T-helper 1 cell treated with Interleukin-12 subunit alpha and Interleukin-12 subunit beta and Interleukin-4 antibody, amounts not matched to agents 30 ng/mL and 1 ng/mL, for 36 hours (primary cell): ENCODE results near the gene EME1. TPM values are rescaled to one million over a fixed set of nuclear protein-coding genes. Genes with fewer than 3 reads are reported as not detected.

Source experiments
- intact Hi-C: fragments of 100-400 bp; cut with micrococcal nuclease; formaldehyde crosslinking; loops from one replicate; pipeline ENCODE4 v1.15.1; 2024
- total RNA-seq: library from RNA; stranded (reverse); gene quantifications from 2 replicates; pipeline ENCODE4 v1.2.3, GENCODE V29; 2022

The EME1 gene
- total RNA-seq, 1 donor from 2014 or later: 13.1 TPM

DNA sequence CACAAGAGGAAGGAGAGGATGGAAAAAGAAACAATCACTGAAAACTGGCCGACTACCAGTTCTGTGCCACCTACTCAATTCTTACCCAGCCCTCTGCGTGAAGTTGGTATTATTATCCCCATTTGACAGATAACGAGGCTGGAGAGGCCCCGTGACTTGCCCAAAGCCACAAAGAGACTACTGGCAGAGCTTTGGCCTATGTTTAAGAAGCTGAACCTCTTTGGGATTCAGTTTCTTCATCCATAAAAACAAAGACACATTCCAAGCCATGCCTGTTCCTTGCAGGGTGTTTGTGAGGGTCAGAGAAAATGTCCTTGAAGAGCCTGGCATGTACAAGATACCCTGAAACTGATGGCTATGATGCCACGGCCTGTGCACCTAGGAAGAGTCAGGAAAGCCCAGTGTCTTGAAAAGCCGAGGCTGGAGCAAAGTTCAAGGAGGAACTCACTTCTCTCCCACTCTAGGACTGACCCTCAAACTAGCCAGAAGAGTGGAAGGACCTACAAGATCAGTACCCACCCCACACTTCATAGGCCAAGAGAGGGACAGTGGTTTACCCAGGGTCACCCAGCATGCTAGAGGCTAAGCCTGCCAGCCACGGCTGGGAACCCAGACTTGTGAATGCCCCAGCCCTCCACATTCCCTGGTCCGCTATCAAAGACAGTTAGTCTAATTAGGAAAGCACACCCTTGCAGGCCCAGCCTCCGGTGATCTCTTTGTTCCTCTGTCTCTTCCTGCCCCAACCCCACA lies 51.4 kb downstream of the EME1 start:
- intact Hi-C loops: no loop called here

DNA sequence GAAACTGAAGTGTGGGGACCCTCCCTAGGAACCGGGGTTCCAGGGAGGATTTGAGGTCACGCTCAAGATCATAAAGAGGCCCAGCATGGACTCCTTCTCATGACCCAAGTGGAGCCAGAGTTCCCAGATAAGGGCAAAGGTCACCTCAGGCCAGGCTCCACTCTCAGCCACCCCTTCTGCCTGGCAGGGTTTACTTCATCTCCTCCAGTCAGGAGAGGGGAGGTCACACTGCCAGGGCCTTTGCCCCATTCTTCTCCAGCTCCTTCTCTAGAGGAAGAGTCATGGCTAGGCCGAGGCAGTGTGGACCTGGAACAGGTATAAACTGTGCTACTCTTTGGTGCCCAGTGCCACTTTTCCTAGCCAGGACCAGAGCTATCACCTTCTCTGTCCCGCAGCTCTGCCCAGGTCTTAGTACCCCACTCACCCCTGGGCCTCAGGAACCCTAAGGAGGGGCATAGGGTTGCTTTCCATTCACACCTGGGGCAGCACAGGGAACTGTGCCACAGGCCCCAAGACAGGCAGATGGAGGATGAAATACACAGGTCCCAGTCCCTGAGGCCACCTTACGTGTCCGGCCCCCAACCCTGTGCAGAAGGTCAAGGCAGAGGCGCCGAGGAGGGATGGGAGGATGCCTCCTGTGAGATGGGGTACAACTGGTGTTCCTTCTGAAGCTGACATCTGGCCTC lies 52.1 kb downstream of the EME1 start:
- intact Hi-C loops: loop anchor here (5.0 kb wide), 1 partner anchor 282 kb away; the partner anchor contains the start of gene ANKRD40

DNA sequence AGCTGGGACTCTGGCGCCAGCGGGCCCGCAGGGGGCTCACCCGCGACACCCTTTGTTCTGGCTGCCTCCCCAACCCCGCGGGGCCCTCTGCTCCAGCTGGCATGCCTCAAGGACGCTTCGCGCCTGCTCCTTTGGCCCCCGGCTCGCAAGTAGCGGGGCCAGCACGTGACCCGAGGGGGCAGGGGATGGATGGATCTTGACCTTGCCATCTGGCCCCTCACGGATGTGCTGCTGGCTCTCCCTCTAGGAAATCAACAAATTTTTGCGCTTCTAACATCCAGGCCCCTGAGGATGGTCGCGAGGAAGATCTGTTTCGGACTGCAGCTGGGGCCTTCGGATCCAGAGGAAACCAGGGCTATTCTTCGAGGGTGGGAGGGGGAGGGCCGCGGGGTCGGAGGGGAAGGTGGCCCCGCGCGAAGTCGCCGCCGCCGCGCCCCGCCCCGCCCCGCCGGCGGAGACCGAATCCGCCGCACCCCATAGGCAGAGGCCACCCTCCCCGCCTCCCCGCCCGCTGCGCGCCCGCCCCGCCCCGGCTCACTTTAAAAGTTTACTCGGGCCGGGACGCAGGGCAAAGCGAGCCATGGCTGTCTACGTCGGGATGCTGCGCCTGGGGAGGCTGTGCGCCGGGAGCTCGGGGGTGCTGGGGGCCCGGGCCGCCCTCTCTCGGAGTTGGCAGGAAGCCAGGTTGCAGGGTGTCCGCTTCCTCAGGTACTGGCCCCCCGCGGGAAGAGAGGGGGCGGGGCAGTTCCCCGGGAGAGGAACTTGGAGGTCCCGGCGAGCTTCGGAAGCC lies 52.8 kb downstream of the EME1 start, which contains the start of gene ACSF2:
Gene ACSF2 (plus strand): TSS at position 537 of the 790 bp plus-strand sequence. CDS start 44 bp downstream, at position 581.
- intact Hi-C loops: loop anchor here (1.0 to 5.0 kb wide), 4 partner anchors 53 to 281 kb away; partner anchors contain the start of genes ANKRD40, EME1, MRPL27 and XYLT2

DNA sequence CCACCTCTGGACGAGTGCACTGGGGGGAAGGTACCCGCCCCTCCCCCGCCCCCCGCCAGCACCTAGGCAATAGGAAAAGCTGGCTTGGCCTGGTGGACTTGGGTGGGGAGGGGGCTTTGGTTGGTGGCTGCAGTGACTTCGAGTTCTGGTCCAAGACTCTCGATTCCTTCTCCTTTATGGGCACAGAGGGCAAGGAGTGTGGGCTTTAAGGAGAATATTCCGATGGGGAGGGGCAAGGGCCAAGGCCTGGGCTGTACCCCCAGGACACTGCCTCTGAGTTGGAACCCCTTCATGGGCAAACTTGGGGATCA lies 53.4 kb downstream of the EME1 start:
- intact Hi-C loops: loop anchor here (1.0 to 5.0 kb wide), 4 partner anchors 54 to 281 kb away; partner anchors contain the start of genes ANKRD40, EME1, MRPL27 and XYLT2

DNA sequence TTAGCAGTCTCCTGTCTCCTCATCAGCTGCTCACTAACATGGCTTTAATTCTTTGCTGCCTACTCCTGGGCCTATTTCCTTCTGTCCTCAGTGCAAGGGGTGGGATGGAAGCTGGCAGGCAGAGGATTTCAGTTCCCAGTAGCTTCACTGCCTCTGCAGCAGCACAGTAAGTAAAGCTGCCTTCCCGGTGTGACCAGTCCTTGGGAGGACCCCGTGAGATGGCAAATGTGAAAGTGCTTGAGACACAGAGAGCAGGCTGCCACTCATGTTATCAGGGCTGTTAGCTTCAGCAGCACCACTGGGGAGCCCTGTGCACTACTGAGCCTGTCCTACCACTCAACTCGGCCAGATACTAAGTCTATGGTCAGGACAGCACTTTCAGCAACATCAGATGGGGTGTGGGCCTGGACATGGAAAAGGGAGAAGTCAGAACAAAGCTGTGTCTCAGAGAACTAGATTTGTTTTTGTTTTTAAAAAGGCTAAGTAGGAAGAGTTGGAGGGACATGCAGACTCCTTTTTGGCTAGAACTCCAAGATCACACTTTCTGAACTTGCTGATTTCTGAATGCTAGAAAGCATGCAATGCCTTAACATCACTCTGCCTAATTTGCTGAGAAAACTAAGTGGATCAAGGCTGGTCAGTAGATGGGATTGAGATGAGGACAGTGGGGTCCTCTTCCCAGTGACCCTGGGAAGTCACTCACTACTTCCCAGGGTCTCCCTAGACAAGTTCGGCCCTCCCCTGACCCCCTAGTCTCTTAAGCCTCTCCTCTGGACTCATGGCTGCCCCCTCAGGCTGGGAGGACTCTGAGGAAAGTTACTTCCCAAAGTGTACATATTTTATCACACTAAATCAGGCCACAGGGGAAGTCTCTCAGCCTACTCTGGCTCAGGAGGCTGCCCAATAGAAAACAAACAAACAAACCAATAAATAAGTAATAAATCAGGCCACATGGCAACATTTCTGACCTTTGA lies 54.1 kb downstream of the EME1 start:
- intact Hi-C loops: loop anchor here (1.0 to 5.0 kb wide), 4 partner anchors 54 to 280 kb away; partner anchors contain the start of genes ANKRD40, EME1, MRPL27 and XYLT2

DNA sequence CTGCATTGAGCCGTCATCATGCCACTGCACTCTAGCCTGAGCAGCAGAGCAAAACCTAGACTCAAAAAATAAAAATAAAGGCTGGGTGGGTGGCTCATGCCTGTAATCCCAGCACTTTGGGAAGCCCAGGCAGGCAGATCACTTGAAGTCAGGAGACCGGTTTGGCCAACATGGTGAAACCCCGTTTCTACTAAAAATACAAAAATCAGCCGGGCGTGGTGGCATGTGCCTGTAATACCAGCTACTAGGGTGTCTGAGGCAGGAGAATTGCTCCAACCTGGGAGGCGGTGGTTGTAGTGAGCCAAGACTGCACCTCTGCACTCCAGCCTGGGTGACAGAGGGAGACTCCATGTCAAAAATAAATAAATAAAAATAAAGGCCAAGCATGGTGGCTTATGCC lies 55.1 kb downstream of the EME1 start:
- intact Hi-C loops: loop anchor here (5.0 kb wide), 1 partner anchor 279 kb away; the partner anchor contains the start of gene ANKRD40

DNA sequence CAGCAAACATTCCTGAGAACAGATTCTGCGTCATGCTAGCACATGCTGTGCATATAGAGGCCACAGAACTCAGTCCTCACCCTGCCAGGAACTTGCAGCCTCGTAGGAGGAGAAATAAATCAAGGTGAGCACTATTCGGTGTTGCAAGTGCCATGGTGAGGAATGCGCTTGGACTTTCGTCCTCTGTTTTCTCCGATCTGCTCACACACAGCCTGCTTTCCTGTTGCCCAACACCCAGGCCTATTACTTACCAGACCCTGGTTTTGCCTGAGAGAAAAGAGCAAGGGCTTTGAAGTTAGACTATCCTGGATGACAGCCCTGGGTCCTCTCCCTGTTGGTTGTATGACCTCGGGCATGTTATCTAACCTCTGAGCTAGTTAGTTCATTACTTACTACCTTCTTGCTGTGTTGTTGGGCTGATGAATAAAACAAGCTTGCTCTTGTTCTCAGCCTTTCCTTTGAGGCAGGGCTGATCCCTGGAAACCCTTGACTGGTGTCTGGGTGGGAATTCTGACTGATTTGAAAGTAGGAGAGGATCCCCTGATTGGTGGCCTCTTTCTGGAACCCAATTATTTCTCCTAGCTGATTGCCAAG lies 55.9 kb downstream of the EME1 start:
- intact Hi-C loops: loop anchor here (5.0 kb wide), 1 partner anchor 278 kb away; the partner anchor contains the start of gene ANKRD40

DNA sequence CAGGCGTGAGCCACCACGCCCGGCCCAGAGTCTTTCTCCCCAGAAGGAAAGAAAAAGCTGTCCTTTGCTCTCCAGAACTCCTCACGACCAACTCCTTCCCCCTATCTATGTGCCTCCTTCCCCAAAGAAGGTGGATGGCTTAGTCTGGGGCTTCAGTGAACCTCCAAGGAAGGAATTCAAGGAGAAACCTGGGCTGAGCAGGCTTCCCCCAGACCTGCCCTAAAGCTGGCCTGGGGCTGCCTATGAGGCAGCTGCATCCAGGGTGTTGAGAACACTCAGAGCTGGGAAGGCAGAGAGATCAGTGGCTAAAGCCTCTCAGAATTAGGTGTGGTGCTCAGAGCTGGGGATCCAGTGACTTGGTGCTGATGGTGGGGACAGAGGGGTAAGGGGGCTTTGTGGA lies 56.8 kb downstream of the EME1 start:
- intact Hi-C loops: loop anchor here (5.0 kb wide), 1 partner anchor 278 kb away; the partner anchor contains the start of gene ANKRD40

Other genes starting within 250 kb of the EME1 start
- 2.0 and 2.7 TPM in 2 replicates for gene SAMD14, start 243.1 kb upstream of the EME1 start, total RNA-seq
- 179 and 183 TPM in 2 replicates for gene PPP1R9B, start 222.6 kb upstream of the EME1 start, total RNA-seq
- 0.54 and 1.0 TPM in 2 replicates for gene SGCA, start 207.2 kb upstream of the EME1 start, total RNA-seq
- 0.17 and 0.47 TPM in 2 replicates for gene COL1A1, start 171.6 kb upstream of the EME1 start, total RNA-seq
- 0.29 and 0.34 TPM in 2 replicates for gene TMEM92, start 98.8 kb upstream of the EME1 start, total RNA-seq
- gene XYLT2, start 27.1 kb upstream of the EME1 start, total RNA-seq: 31.1 TPM in 2 replicates
- gene MRPL27, start within 50 bp of the EME1 start, total RNA-seq: 60.9 and 68.5 TPM in 2 replicates
- gene LRRC59, start 24.3 kb downstream of the EME1 start, total RNA-seq: 82.4 and 82.6 TPM in 2 replicates
- 18.6 and 24.6 TPM in 2 replicates for gene ACSF2, start 53.0 kb downstream of the EME1 start, total RNA-seq
- gene CHAD, start 95.7 kb downstream of the EME1 start, total RNA-seq: not detected in 2 replicates
- gene RSAD1, start 105.6 kb downstream of the EME1 start, total RNA-seq: 35.5 and 36.1 TPM in 2 replicates
- 7.5 and 8.2 TPM in 2 replicates for gene MYCBPAP, start 135.2 kb downstream of the EME1 start, total RNA-seq
- gene EPN3, start 159.5 kb downstream of the EME1 start, total RNA-seq: 0.05 TPM in 1 of 2 replicates, not detected in the other
- 13.2 and 14.4 TPM in 2 replicates for gene SPATA20, start 173.9 kb downstream of the EME1 start, total RNA-seq
- not detected in 2 replicates for gene CACNA1G, start 187.5 kb downstream of the EME1 start, total RNA-seq